GM18861 (cell line): ENCODE measurements around the gene RBPMS2.

ENCODE experiments used
- ATAC-seq: cut with Tn5 transposase; IDR thresholded peaks from one replicate; pipeline ENCODE4 v1.9.1; 2021; ENCODE audit not compliant: unreplicated experiment

The RBPMS2 gene

DNA sequence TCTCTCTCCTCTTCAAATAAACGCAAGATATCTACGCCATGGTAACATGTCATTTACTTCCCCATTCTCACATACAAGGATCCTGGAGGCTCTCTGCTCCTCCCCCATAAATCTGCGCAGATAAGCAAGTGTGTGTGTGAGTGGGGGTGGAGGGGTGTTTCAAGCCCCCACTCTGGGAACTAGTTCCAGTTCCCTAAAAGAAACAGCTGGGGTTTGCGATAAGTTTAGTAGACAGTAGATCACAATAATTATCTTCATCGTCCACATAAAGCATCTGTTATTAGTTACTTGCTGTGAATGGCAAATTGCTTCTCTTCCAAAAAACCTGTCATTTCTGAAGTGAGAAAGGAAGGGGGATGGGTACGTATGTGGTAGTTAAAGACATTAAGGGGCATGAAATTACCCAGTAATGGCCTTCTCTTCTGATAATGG lies 79.8 kb downstream of the RBPMS2 start:
- no peak for ATAC-seq

DNA sequence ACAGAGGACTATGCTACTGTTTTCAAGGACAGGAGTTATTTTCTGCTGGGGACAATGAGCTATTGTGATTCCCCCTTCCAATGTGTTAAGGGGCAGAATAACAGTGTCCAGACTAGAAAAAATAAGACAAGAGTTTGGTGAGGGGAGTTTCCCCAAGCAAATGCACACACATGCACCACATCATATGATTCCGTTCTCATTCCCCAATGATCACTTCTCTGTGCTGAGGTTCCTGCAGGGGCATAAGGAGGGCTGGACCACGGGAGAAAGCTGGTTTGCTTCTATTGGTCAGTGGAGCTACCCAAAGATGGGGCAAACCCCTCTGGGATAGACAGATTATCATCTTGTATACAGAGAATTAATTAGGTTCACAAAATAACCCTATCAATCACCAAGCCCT lies 80.6 kb downstream of the RBPMS2 start:
- ATAC-seq = no peak

DNA sequence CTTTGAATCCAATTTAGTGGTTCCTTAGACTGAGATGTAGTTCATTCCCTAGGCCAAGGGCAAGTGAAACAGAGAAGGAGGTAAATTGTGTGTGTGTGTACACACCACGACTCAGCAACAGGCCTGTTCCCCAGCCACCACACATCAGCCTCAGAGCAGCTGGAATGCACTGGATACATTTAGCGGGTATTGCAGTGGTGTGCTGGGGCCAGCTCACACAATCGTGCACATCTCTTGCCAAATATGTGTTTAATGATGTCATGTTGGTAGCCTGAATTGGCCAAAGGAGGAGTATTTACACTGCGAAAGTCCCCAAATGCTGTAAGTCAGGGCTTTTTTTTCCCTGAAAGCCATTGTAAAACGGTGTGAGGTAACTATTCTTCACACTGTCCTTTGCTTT lies 82.3 kb downstream of the RBPMS2 start:
- ATAC-seq = no peak

DNA sequence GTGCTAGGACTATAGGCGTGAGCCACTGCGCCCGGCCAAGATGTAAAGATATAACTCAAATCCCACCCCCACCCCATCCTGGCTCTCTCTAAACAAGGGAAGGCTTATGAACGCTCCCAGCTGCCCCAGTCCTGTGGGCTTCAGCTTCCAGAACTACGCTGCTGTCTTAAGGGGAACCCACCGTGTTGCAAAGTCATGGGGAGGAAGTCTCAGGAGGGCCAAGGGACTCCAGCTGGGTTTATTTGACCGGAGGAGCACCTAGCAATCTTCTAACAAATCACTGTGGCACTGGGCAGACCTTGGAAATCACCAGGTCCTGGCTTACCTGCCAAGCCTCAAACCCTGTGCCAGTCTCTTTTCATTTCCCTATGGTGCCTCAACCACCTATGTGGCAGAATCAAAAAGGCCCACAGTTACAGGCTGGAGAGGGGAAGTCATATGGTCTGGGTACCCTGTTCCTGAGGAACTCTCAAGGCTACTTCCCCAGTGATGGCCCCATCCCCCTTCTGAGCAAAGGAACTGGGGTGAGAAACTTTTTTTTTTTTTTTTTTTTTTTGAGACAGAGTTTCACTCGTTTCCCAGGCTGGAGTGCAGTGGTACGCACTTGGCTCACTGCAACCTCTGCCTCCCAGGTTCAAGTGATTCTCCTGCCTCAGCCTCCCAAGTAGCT lies 83.4 kb downstream of the RBPMS2 start:
- ATAC-seq = no peak

DNA sequence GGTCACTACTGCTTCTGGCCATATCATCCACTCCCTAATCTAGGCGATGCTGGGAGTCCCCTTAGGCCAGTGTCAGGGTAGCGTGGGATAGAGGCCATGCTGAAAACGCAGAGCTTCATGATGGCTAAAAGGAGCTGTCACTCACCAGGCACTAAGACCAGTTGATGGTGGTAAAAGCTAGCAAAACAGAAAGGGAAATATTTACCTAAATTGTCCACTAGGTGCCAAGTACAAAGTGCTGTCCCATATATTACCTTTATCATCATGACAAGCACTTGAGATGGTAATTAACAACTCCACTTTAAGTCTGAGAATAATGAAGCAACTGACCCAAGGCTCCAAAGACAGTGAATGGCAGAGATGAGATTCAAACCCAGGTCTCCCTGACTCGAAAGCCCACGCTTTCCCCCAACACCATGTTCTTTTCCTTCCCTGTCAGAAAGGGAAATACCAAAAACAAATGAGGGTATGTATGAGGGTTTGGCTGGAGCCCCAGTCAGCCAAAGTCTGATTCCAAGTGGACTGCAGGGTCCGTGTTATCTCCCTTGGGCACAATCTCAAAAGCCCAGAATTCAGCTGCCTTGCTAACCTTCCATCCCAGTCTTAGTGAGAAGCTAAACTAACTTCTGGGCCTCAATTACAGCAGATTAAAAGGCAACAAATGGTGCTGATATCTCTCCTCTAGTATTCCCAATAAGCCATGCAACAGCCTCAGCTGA lies 84.7 kb downstream of the RBPMS2 start:
- no peak for ATAC-seq

DNA sequence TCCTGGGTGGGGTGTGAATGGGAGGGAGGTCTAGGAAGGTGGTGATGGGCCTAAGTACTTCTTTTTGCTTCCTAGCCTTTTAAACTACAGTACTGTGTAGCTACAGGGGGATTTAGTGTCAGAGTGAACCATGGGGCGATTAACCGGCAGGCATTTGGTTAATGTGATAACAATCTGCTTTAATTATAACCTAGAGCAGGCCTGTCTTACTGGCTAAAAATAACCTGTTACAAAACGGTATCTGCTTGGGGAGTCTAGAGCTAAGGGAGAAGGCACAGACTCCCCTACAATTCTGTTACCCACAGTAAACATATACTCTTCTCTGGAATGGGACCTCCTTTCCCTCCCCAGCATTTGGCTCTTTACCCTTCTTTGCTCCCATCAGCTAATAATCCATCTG lies 85.4 kb downstream of the RBPMS2 start:
- no peak for ATAC-seq
